ENCODE measurements around the gene C1QTNF7.

DNA sequence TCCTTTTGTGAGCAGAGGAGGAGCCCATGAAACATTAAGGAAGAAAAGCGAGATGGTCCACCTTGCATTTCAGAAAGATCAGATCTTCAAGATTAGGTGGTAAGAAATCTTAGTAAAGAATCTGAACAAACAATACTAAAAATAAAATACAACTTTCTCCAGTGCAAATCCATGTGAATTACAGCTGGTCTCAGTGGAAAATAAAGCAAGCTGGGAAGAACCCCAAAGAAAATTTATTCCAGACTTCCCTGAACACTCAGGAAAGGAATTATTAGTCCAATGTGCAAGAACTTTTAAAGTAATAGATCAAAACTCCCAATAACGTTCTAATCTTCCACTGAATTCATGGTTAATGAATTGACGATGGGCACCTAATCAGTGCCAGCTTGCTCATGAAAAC lies 37.3 kb upstream of the C1QTNF7 start:
- TF ChIP-seq, protein P1, sequence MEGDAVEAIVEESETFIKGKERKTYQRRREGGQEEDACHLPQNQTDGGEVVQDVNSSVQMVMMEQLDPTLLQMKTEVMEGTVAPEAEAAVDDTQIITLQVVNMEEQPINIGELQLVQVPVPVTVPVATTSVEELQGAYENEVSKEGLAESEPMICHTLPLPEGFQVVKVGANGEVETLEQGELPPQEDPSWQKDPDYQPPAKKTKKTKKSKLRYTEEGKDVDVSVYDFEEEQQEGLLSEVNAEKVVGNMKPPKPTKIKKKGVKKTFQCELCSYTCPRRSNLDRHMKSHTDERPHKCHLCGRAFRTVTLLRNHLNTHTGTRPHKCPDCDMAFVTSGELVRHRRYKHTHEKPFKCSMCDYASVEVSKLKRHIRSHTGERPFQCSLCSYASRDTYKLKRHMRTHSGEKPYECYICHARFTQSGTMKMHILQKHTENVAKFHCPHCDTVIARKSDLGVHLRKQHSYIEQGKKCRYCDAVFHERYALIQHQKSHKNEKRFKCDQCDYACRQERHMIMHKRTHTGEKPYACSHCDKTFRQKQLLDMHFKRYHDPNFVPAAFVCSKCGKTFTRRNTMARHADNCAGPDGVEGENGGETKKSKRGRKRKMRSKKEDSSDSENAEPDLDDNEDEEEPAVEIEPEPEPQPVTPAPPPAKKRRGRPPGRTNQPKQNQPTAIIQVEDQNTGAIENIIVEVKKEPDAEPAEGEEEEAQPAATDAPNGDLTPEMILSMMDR (IDR thresholded peaks at IDR 0.05), result no peak
- TF ChIP-seq SIN3A (IDR thresholded peaks at IDR 0.05; ENCODE audit: borderline replicate concordance, insufficient read depth, low read depth, low read length) (no peak), POLR2AphosphoS5 (IDR thresholded peaks at IDR 0.05; ENCODE audit: low read depth, low read length) (no peak)
- TF ChIP-seq, protein P2, sequence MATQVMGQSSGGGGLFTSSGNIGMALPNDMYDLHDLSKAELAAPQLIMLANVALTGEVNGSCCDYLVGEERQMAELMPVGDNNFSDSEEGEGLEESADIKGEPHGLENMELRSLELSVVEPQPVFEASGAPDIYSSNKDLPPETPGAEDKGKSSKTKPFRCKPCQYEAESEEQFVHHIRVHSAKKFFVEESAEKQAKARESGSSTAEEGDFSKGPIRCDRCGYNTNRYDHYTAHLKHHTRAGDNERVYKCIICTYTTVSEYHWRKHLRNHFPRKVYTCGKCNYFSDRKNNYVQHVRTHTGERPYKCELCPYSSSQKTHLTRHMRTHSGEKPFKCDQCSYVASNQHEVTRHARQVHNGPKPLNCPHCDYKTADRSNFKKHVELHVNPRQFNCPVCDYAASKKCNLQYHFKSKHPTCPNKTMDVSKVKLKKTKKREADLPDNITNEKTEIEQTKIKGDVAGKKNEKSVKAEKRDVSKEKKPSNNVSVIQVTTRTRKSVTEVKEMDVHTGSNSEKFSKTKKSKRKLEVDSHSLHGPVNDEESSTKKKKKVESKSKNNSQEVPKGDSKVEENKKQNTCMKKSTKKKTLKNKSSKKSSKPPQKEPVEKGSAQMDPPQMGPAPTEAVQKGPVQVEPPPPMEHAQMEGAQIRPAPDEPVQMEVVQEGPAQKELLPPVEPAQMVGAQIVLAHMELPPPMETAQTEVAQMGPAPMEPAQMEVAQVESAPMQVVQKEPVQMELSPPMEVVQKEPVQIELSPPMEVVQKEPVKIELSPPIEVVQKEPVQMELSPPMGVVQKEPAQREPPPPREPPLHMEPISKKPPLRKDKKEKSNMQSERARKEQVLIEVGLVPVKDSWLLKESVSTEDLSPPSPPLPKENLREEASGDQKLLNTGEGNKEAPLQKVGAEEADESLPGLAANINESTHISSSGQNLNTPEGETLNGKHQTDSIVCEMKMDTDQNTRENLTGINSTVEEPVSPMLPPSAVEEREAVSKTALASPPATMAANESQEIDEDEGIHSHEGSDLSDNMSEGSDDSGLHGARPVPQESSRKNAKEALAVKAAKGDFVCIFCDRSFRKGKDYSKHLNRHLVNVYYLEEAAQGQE (IDR thresholded peaks at IDR 0.05; ENCODE audit: insufficient read depth in 1 of 2, low read depth in 2 of 2, low read length in 1 of 2), result no peak
